GM21360 (cell line): Measurements from ENCODE around the gene CTSH.
"Not testable (repeated sequence)": the region's sequence is repeated elsewhere in the genome, so short reads cannot be mapped to it uniquely, and the experiment has no call there.

Experiments
- ATAC-seq: cut with Tn5 transposase; IDR thresholded peaks from one replicate; pipeline ENCODE4 v1.9.1; 2021; ENCODE audit warnings: mild to moderate bottlenecking, moderate library complexity; ENCODE audit not compliant: unreplicated experiment

The CTSH gene

GRCh38 chr15:78944202-78944625, 632 bp downstream of the CTSH start:
- ATAC-seq, result peak; percentile 19

- no peak for ATAC-seq
These were observed 1.2 kb downstream of the CTSH start for GRCh38 chr15:78943692-78944091.

- no peak for ATAC-seq
These were observed 2.1 kb downstream of the CTSH start for GRCh38 chr15:78942741-78943140.

GRCh38 chr15:78938658-78939488, 6.0 kb downstream of the CTSH start:
- ATAC-seq, result peak; percentile 50

DNA sequence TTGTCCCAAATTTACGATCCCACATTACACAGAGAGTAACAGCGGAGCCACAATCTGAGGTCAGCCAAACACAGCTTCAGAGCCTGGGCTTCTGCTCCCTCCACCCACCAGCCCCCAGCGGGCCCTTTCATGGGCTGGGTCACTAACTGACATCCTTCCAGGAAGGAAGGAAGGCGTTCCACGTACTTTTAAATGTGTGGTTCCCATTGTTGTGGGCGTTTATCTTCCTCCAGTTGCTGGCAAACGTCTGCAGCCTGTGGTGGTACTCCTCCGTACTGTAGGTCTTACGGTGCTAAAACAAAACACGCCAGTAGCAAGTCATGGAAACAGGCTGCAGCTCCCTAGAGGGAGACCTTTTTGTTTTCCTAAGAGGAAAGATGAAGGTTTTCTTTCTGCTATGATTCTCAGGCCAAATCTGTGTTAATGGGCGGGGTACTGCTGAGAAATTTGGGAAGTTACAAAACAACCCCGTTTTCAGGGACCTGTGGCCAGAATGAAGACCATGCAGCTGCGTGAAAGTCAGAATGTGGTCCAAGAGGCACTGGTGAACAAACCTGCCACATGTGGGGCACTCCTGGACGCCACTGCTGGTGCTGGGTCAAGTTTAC, 7.6 kb downstream of the CTSH start:
- ATAC-seq, result no peak

GRCh38 chr15:78934655-78935023, 10.2 kb downstream of the CTSH start:
- ATAC-seq, result no peak

- ATAC-seq, result no peak
These were observed 10.8 kb downstream of the CTSH start for GRCh38 chr15:78933823-78934654.

DNA sequence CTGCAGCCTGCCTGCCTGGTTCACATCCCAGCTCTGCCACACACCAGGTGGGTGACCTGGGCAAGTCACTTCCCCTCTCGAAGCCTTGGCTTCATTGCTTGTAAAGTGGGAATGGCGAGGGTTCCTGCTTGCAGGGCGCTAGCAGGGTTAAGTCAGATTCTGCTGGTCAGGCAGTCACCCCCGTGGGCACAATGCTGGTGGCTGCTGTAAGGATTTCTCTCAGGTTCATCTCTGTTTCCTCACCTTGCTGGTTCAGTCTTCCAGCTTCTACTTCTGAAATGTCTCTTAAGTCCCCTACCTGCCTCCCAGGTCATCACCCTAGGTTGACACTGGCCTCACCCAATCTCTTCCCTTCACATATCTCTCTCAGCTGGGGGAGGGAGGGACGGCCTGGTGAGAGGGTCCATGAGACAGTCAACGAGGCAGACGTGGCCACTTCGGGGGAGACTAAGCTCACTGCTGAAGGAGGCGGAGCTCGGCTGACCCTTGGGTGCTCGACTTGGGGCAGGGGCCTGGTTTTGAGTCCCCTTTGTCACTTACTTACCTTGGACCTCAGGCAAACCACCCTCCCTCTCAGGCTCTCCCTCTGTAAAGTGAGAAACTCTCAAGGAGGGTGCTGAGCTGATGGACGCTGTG, 11.5 kb downstream of the CTSH start:
- ATAC-seq, result no peak

GRCh38 chr15:78932258-78932808, 12.5 kb downstream of the CTSH start:
- no peak for ATAC-seq

DNA sequence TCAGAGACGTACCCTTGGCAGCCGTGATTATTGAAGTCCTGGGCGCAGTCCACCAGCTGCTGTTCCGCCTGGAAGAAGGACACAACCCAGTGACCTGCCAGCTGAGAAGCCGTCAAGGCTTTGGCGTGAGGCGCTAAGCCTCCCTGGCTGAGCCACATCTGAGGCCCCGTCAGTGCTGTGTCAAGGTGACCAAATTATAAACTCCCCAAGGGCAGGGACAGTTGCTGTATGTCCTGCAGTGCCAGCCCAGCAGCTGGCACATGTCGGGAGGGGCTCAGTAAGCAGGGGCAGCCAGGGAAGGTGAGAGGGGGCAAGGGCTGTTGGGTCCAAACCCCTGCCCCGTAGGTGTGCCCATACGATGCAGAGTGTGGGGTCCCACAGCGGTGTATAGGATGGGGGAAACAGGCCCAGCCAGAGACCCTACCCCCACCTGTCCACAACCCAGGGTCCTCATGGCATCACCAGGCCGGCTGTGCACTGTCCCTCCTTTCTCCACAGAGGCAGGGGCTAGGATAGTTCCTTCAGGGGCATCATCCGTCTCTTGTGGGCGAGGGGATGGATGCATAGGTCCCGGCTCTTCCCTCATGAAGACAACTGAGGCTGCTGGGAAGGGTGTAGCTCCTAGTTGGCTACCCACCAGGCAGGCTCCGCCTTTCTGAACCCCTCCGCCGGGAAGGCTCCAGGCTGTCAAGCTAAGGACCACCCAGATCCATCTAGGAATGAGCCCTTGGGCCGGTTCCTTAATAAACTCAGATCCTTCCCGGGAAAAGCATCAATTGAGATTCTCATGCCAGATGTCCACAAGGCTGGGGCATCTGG, 13.2 kb downstream of the CTSH start:
- ATAC-seq, result no peak

GRCh38 chr15:78930577-78931388, 14.1 kb downstream of the CTSH start:
- ATAC-seq, result no peak

DNA sequence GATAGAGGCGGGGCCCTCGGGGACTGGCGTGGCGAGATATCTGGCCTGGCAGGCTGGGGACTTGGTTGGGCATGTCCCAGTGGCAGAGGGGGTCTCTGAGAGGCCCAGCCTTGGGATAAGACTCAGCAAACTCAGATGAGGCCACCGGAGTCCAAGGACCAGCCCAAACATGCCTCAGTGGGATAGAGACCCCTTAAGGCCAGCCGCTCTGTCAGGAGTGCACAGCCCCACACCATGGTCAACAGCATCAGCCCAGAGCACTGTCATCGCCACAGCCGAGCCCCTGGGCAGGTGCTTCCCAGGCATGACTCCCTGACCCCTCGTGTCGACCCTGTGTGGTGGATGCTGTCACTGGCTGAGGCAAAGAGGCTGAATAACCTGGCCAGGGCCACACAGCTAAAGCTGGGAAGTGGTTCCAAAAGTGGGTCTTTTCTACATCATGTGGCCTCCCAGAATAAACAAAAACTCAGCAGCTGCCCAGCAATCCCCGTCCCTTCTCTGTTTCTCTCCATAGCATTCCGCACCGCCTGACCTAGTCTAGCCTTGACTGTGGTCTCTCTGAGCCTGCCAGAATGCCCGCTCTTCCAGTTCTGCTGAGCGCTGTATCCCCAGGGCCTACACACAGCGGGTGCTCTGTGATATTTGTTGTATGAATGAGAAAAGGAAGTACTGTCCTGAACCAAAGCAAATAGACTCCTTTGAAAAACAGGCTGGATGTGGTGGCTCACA, 15.1 kb downstream of the CTSH start:
- ATAC-seq, result no peak

- ATAC-seq, result no peak
These were observed 16.2 kb downstream of the CTSH start for GRCh38 chr15:78928616-78929093.

DNA sequence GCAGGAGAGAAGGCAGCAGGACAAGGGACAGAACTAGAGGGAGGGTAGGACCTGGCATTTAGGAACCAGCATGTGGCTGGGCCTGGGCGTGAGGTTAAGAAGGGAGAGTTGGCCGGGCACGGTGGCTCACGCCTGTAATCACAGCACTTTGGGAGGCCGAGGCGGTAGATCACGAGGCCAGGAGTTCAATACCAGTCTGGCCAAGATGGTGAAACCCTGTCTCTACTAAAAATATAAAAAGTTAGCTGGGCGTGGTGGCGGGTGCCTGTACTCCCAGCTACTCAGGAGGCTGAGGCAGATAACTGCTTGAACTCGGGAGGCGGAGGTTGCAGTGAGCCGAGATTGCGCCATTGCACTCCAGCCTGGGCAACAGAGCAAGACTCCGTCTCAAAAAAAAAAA, 16.7 kb downstream of the CTSH start:
- not testable (repeated sequence) for ATAC-seq

DNA sequence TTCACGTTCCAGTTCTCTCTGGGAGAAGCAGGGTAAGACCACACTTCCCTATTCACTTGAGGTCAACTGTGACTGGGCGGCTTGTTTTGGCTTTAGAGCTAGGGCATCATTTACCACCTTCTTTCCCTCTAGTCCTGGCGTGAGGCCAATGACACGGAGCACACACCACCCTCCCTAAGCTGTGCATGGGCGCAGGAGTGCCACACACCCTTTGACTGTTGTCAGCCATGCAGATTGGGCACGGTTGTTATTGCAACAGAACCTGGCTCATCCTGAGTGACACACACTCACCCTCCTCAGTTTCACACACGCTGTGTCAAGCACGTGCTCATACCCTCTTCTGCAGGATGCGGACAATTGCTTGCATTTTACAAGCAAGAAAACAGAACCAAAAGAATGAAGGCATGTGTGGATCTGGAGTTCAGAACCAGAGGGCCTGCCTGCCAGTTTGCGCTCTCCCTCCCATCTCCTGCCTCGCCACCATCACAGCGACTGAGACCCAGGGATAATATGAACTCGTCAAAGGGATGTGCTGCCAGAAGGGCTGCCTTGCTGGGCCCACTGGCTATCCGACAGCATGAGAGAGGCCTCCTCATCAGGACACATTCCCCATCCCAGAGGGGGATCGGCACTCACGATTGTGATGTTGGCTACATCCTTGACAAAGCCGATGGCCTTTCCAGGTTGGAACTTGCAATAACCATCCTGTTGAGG, 17.6 kb downstream of the CTSH start:
- no peak for ATAC-seq

DNA sequence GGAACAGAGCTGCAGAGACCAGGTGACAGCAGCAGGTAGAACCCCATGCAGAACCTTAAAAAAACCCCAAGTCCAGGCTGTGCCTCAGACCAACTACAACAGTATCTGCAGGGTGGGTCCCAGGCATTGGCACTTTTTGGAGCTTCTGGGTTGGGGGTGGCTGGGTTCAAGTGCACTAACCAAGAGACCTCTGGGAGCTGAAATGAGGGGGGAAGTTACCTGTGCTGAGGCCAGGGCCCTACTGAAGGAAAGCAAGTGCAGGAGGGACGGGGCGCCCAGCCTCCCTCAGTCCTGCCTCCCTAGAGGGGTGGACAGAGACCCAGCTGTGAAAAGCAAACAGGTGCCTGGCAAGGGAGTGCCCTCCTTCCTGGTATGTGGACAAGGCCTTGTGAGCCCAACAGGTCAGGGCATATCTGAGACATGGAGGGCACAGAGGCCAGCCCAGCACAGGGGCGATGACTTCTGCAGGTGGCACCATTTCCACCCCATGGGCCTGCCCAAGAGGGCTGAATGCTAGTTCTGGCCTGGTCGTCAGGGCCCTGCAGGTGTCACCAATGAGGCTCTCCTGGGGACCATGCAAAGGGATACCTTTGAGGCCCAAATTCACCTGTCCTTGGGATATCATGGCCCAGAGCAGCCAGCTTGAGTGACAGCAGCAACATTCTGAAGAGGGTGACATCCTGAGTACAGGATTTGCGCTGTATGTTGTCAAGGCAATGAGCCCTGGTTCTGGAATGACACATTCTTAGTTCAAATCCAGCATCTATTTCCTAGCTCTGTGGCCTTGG, 18.7 kb downstream of the CTSH start:
- no peak for ATAC-seq

- no peak for ATAC-seq
These were observed 19.7 kb downstream of the CTSH start for GRCh38 chr15:78925076-78925624.
